ENCODE results near the gene ARL8A.
"Not testable (repeated sequence)": the region's sequence is repeated elsewhere in the genome, so short reads cannot be mapped to it uniquely, and the experiment has no call there.

Gene ARL8A

GRCh38 chr1:202176949-202177927 lies 32.7 kb upstream of the ARL8A start:
- in situ Hi-C loops (cut with MboI; ENCODE audit: low sequenced_read_pairs) = loop anchor here (25.0 kb wide), 1 partner anchor 535 kb away; the partner anchor contains the start of gene SYT2

- in situ Hi-C loops (cut with MboI; ENCODE audit: low sequenced_read_pairs) = no loop called here
These were observed 29.5 kb upstream of the ARL8A start for GRCh38 chr1:202173993-202174392.

GRCh38 chr1:202172015-202172355 lies 27.4 kb upstream of the ARL8A start:
- in situ Hi-C loops (cut with MboI; ENCODE audit: low sequenced_read_pairs) = no loop called here

- in situ Hi-C loops (cut with MboI; ENCODE audit: low sequenced_read_pairs) = no loop called here
These were observed 26.9 kb upstream of the ARL8A start for GRCh38 chr1:202171292-202172014.

GRCh38 chr1:202170726-202171125 lies 26.2 kb upstream of the ARL8A start:
- in situ Hi-C loops (cut with MboI; ENCODE audit: low sequenced_read_pairs) = no loop called here

- in situ Hi-C loops (cut with MboI; ENCODE audit: low sequenced_read_pairs) = no loop called here
These were observed 24.3 kb upstream of the ARL8A start for GRCh38 chr1:202168861-202169260.

GRCh38 chr1:202167708-202168415 lies 23.3 kb upstream of the ARL8A start:
- in situ Hi-C loops (cut with MboI; ENCODE audit: low sequenced_read_pairs) = no loop called here

GRCh38 chr1:202167054-202167453 lies 22.5 kb upstream of the ARL8A start:
- in situ Hi-C loops (cut with MboI; ENCODE audit: low sequenced_read_pairs) = not testable (repeated sequence)

- in situ Hi-C loops (cut with MboI; ENCODE audit: low sequenced_read_pairs) = no loop called here
These were observed 21.7 kb upstream of the ARL8A start for GRCh38 chr1:202165942-202166843.

- in situ Hi-C loops (cut with MboI; ENCODE audit: low sequenced_read_pairs) = no loop called here
These were observed 20.9 kb upstream of the ARL8A start for GRCh38 chr1:202165267-202165941.

GRCh38 chr1:202164271-202165037 lies 19.9 kb upstream of the ARL8A start:
- in situ Hi-C loops (cut with MboI; ENCODE audit: low sequenced_read_pairs) = no loop called here

GRCh38 chr1:202163281-202164270 lies 19.0 kb upstream of the ARL8A start:
- in situ Hi-C loops (cut with MboI; ENCODE audit: low sequenced_read_pairs) = no loop called here

- in situ Hi-C loops (cut with MboI; ENCODE audit: low sequenced_read_pairs) = no loop called here
These were observed 18.1 kb upstream of the ARL8A start for GRCh38 chr1:202162418-202163280.

GRCh38 chr1:202162047-202162417 lies 17.5 kb upstream of the ARL8A start:
- in situ Hi-C loops (cut with MboI; ENCODE audit: low sequenced_read_pairs) = no loop called here

GRCh38 chr1:202161151-202162046 lies 16.9 kb upstream of the ARL8A start:
- in situ Hi-C loops (cut with MboI; ENCODE audit: low sequenced_read_pairs) = no loop called here

GRCh38 chr1:202160377-202160940 lies 15.9 kb upstream of the ARL8A start, which contains the start of gene PTPN7:
PTPN7 (minus strand) TSS chr1:202160602; CDS start chr1:202159402, 1,200 bp downstream.
- in situ Hi-C loops (cut with MboI; ENCODE audit: low sequenced_read_pairs) = no loop called here

Measured in HL-60/S4 treated with retinoic acid at 250 ng/mL for 4 days and 3 days (cell line).